Sigmoid colon (tissue), 3 donors: ENCODE measurements around the gene EFCAB5.

Experiments used
- CTCF ChIP-seq, 4 experiments: fragments of 450-650 bp in 3 of 4; fragments of 200-600 bp in 1 of 4; IDR thresholded peaks; one replicate each; pipeline ENCODE4 v1.5.1; 2016 to 2019; ENCODE audit warnings: antibody characterized with exemption in 4 of 4, mild to moderate bottlenecking in 3 of 4, moderate library complexity in 2 of 4
- POLR2A ChIP-seq, 2 donors: fragments of 450-650 bp; IDR thresholded peaks; one replicate each; pipeline ENCODE4 v1.6.1; 2016; ENCODE audit warnings: antibody characterized with exemption in 2 of 2, mild to moderate bottlenecking in 2 of 2, moderate library complexity in 2 of 2

- TF ChIP-seq CTCF (IDR thresholded peaks at IDR 0.05) (no peak), POLR2A (IDR thresholded peaks at IDR 0.05) (no peak)
These were observed 86.2 kb downstream of the EFCAB5 start for GRCh38 chr17:30027676-30028075.
